HCT116 (cell line): Measurements from ENCODE around the gene TMTC3. TPM values are rescaled to one million over a fixed set of nuclear protein-coding genes. Genes with fewer than 3 reads are reported as not detected.

Experiments
- ATAC-seq: fragments of 200-7000 bp; cut with Tn5 transposase; 2 replicates; pipeline ENCODE4 v1.9.1; 2020; ENCODE audit warnings: mild to moderate bottlenecking, moderate library complexity
- BruUV-seq: library from RNA; stranded (reverse); fragments of 400-500 nt; replicated peaks from 2 replicates; lab custom pipeline; 2021; lab: Mats Ljungman, UMichigan
- CTCF ChIA-PET: fragments of 300-600 bp; sonication (Branson Sonifier 250); formaldehyde crosslinking; loops from one replicate; lab custom pipeline; 2021; ENCODE audit warnings: antibody characterized with exemption; lab: Charles Lee
- POLR2A ChIA-PET: fragments of 300-600, 350-600 bp; sonication (Branson Sonifier 250); formaldehyde crosslinking; loops from one replicate; lab custom pipeline; 2021; ENCODE audit warnings: antibody characterized with exemption; lab: Charles Lee
- RAD21 ChIA-PET, 2 experiments: fragments of 300-600 bp; sonication (Branson Sonifier 250); formaldehyde crosslinking; loops; one replicate each; lab custom pipeline; 2023; ENCODE audit warnings: low total read pairs in 2 of 2; ENCODE audit not compliant: uncharacterized antibody in 2 of 2, unreplicated experiment in 2 of 2, low non-redundant PET in 1 of 2; lab: Charles Lee
- DNase-seq: peaks from one replicate; pipeline ENCODE4 v3.0.0-alpha.2; 2010; ENCODE audit warnings: low read depth, low spot score
- H2AFZ ChIP-seq: fragments of 200-600 bp; shearing (Covaris generic), sonication (generic); 2 replicates; pipeline ENCODE4 v1.6.1; 2017; ENCODE audit warnings: low read depth, mixed run types, mixed read lengths, antibody characterized with exemption, low read length; ENCODE audit not compliant: poor library complexity, severe bottlenecking
- H3K27ac ChIP-seq: 2 replicates; pipeline ENCODE4 v1.5.1; 2012; ENCODE audit warnings: low read depth, low read length
- H3K27me3 ChIP-seq: fragments of 200-600 bp; sonication (generic); 2 replicates; pipeline ENCODE4 v1.6.1; 2016; ENCODE audit warnings: mixed run types, low read length, mixed read lengths; ENCODE audit not compliant: insufficient read depth
- H3K36me3 ChIP-seq, 2 experiments: fragments of 200-500 bp in 1 of 2; fragments of 200-600 bp in 1 of 2; sonication (Bioruptor generic) in 1 of 2; sonication (generic) in 1 of 2; 2 replicates each; pipeline versions ENCODE4 v1.5.1 to v1.6.1; 2014 to 2016; ENCODE audit warnings: low read length in 2 of 2, inconsistent platforms in 1 of 2, mixed read lengths in 1 of 2, mixed run types in 1 of 2; ENCODE audit not compliant: insufficient read depth in 2 of 2, control insufficient read depth in 1 of 2
- H3K4me1 ChIP-seq, 2 experiments: fragments of 200-600 bp in 1 of 2; sonication (generic) in 1 of 2; 2 replicates each; pipeline versions ENCODE4 v1.5.1 to v1.6.1; 2012 to 2017; ENCODE audit warnings: low read length in 2 of 2, inconsistent platforms in 1 of 2, mild to moderate bottlenecking in 1 of 2, mixed read lengths in 1 of 2, mixed run types in 1 of 2, moderate library complexity in 1 of 2; ENCODE audit not compliant: insufficient read depth in 2 of 2, control insufficient read depth in 1 of 2
- H3K4me2 ChIP-seq: fragments of 200-600 bp; sonication (generic); 2 replicates; pipeline ENCODE4 v1.6.1; 2017; ENCODE audit warnings: mixed run types, low read length, mixed read lengths
- H3K4me3 ChIP-seq, 2 experiments: fragments of 200-600 bp in 1 of 2; sonication (generic) in 1 of 2; replicated peaks in 1 of 2; 2 replicates each; pipeline ENCODE4 v1.5.1; 2011 to 2016; ENCODE audit warnings: low read length in 2 of 2, control low read depth in 1 of 2, low read depth in 1 of 2, mild to moderate bottlenecking in 1 of 2, mixed read lengths in 1 of 2, mixed run types in 1 of 2
- H3K79me2 ChIP-seq: fragments of 200-600 bp; sonication (generic); 2 replicates; pipeline ENCODE4 v1.6.1; 2017; ENCODE audit warnings: mild to moderate bottlenecking, mixed run types, low read length, moderate library complexity, mixed read lengths; ENCODE audit not compliant: insufficient read depth
- H3K9ac ChIP-seq: fragments of 200-600 bp; sonication (generic); 2 replicates; pipeline ENCODE4 v1.6.1; 2016; ENCODE audit warnings: low read length, mixed read lengths
- H3K9me2 ChIP-seq: fragments of 200-600 bp; sonication (generic), shearing (Covaris generic); 2 replicates; pipeline ENCODE4 v1.6.1; 2017; ENCODE audit warnings: mixed run types, mild to moderate bottlenecking, moderate library complexity; ENCODE audit not compliant: insufficient read depth
- H3K9me3 ChIP-seq, 2 experiments: fragments of 200-500 bp in 1 of 2; fragments of 200-600 bp in 1 of 2; sonication (Bioruptor generic) in 1 of 2; sonication (generic) in 1 of 2; 2 replicates each; pipeline ENCODE4 v1.6.1; 2014 to 2017; ENCODE audit warnings: low read length in 2 of 2, mixed read lengths in 2 of 2, inconsistent platforms in 1 of 2, low read depth in 1 of 2, mild to moderate bottlenecking in 1 of 2, mixed run types in 1 of 2, moderate library complexity in 1 of 2; ENCODE audit not compliant: control insufficient read depth in 1 of 2, insufficient read depth in 1 of 2
- H4K20me1 ChIP-seq: fragments of 200-600 bp; sonication (generic), shearing (Covaris generic); 2 replicates; pipeline ENCODE4 v1.6.1; 2017; ENCODE audit warnings: mixed run types, mild to moderate bottlenecking, moderate library complexity; ENCODE audit not compliant: insufficient read depth
- EGR1 ChIP-seq: IDR thresholded peaks from 2 replicates; pipeline ENCODE4 v1.6.1; 2012; ENCODE audit warnings: low read depth
- ELF1 ChIP-seq: IDR thresholded peaks from 2 replicates; pipeline ENCODE4 v1.6.1; 2012; ENCODE audit warnings: low read depth, borderline replicate concordance
- EZH2 ChIP-seq: fragments of 200-600 bp; sonication (generic); IDR thresholded peaks from 2 replicates; pipeline ENCODE4 v1.6.1; 2017; ENCODE audit warnings: antibody characterized with exemption, mixed run types
- EZH2phosphoT487 ChIP-seq: fragments of 200-600 bp; IDR thresholded peaks from 2 replicates; pipeline ENCODE4 v1.6.1; 2018; ENCODE audit warnings: antibody characterized with exemption, borderline replicate concordance
- FOSL1 ChIP-seq: IDR thresholded peaks from 2 replicates; pipeline ENCODE4 v1.6.1; 2012; ENCODE audit warnings: low read depth
- POLR2A ChIP-seq: IDR thresholded peaks from 2 replicates; pipeline ENCODE4 v1.7.0; 2011; ENCODE audit warnings: borderline replicate concordance; ENCODE audit not compliant: insufficient read depth, insufficient read length; ENCODE audit errors: extremely low read depth
- SP1 ChIP-seq: IDR thresholded peaks from 2 replicates; pipeline ENCODE4 v1.6.1; 2012; ENCODE audit warnings: low read depth
- ZBTB33 ChIP-seq: IDR thresholded peaks from 2 replicates; pipeline ENCODE4 v1.6.1; 2011; ENCODE audit warnings: mild to moderate bottlenecking, low read length, moderate library complexity; ENCODE audit not compliant: insufficient replicate concordance; ENCODE audit errors: extremely low read depth
- intact Hi-C: fragments of 100-400 bp; cut with micrococcal nuclease; formaldehyde crosslinking; loops from 2 replicates; pipeline ENCODE4 v1.10.0; 2022
- total RNA-seq: library from RNA; stranded (reverse); gene quantifications from one replicate; pipeline ENCODE4 v1.2.1, GENCODE V29; 2021; ENCODE audit not compliant: unreplicated experiment
- TF ChIP-seq, protein P1 (sequence below): IDR thresholded peaks from 2 replicates; pipeline ENCODE4 v1.6.1; 2012; ENCODE audit warnings: low read depth

TMTC3 gene
- total RNA-seq, 1 experiment from 2014 or later, result 22.5 TPM

DNA sequence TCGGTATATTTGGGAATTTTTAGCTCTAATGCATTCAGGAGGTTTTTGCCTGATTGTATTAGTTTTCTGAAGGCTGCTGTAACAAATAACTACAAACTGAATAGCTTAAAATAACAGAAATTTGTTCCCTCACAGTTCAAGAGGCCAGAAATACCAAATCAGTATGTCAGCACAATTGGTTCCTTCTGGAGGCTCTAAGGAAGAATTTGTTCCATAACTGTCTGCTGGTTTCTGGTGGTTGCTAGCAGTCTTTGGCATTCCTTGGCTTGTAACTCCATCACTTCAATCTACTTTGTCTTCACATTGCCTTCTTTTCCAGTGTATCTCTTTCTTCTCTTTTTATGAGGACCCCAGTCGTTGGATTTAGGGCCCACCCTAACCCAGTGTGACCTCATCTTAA is 21.3 kb downstream of the TMTC3 start:
- H4K20me1 ChIP-seq, result no peaks in the 10 kb centered on the region
- no peaks in the 10 kb centered on the region for H3K9me2 ChIP-seq
- ChIA-PET CTCF (no interaction called here), POLR2A (no interaction called here), RAD21 (no interaction called here)
- H2AFZ ChIP-seq, result no peak overlapping the region
- BruUV-seq, result no TSS peak
- H3K9ac ChIP-seq, result no peak overlapping the region
- TF ChIP-seq EZH2 (no peak), FOSL1 (no peak), ELF1 (no peak), EZH2phosphoT487 (no peak), ZBTB33 (no peak), POLR2A (no peak), EGR1 (no peak), SP1 (no peak)
- TF ChIP-seq, protein P1, sequence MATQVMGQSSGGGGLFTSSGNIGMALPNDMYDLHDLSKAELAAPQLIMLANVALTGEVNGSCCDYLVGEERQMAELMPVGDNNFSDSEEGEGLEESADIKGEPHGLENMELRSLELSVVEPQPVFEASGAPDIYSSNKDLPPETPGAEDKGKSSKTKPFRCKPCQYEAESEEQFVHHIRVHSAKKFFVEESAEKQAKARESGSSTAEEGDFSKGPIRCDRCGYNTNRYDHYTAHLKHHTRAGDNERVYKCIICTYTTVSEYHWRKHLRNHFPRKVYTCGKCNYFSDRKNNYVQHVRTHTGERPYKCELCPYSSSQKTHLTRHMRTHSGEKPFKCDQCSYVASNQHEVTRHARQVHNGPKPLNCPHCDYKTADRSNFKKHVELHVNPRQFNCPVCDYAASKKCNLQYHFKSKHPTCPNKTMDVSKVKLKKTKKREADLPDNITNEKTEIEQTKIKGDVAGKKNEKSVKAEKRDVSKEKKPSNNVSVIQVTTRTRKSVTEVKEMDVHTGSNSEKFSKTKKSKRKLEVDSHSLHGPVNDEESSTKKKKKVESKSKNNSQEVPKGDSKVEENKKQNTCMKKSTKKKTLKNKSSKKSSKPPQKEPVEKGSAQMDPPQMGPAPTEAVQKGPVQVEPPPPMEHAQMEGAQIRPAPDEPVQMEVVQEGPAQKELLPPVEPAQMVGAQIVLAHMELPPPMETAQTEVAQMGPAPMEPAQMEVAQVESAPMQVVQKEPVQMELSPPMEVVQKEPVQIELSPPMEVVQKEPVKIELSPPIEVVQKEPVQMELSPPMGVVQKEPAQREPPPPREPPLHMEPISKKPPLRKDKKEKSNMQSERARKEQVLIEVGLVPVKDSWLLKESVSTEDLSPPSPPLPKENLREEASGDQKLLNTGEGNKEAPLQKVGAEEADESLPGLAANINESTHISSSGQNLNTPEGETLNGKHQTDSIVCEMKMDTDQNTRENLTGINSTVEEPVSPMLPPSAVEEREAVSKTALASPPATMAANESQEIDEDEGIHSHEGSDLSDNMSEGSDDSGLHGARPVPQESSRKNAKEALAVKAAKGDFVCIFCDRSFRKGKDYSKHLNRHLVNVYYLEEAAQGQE, result no peak
- no peaks in the 10 kb centered on the region; the same call in 1 of the 2 replicates for H3K79me2 ChIP-seq
- no peak for ATAC-seq
- no peaks in the 10 kb centered on the region for H3K27me3 ChIP-seq
- no peak overlapping the region for H3K27ac ChIP-seq
- intact Hi-C loops, result no loop called here
- DNase-seq, result no peak
- H3K4me2 ChIP-seq, result no peak overlapping the region
- peaks cover 0 to 8% of the 10 kb centered on the region in 2 experiments; a peak in 2 of 4 replicates for H3K36me3 ChIP-seq
- H3K9me3 ChIP-seq, result no peaks in the 10 kb centered on the region
- H3K4me3 ChIP-seq, result no peak overlapping the region
- no peaks in the 10 kb centered on the region for H3K4me1 ChIP-seq
